K562 (cell line): ENCODE measurements around the gene TIPARP. TPM values are rescaled to one million over a fixed set of nuclear protein-coding genes. Genes with fewer than 3 reads are reported as not detected.

ENCODE experiments used
- BRF1 ChIP-seq: IDR thresholded peaks from 3 replicates; pipeline ENCODE4 v1.6.1; 2011; ENCODE audit warnings: borderline replicate concordance, mild to moderate bottlenecking; ENCODE audit not compliant: insufficient read length; ENCODE audit errors: extremely low read depth
- HLTF ChIP-seq: fragments of 450-650 bp; IDR thresholded peaks from 2 replicates; pipeline ENCODE4 v1.6.1; 2016
- MGA ChIP-seq: fragments of 450-650 bp; IDR thresholded peaks from 2 replicates; pipeline ENCODE4 v1.6.1; 2016; ENCODE audit warnings: mild to moderate bottlenecking, moderate library complexity
- NRF1 ChIP-seq, 2 experiments: fragments of 450-650 bp; IDR thresholded peaks in 1 of 2; conservative IDR thresholded peaks in 1 of 2; 2 replicates each; pipeline ENCODE4 v1.6.1; 2014; ENCODE audit warnings: mild to moderate bottlenecking in 2 of 2
- POLR2A ChIP-seq: fragments of 450-650 bp; conservative IDR thresholded peaks from 2 replicates; pipeline ENCODE4 v1.6.1; 2016
- POLR2AphosphoS5 ChIP-seq: IDR thresholded peaks from 2 replicates; pipeline ENCODE4 v1.6.1; 2011; ENCODE audit warnings: mild to moderate bottlenecking, low read depth, low read length, moderate library complexity; ENCODE audit not compliant: control insufficient read depth, insufficient read depth
- RFX7 ChIP-seq: fragments of 250-450 bp; sonication (Bioruptor Pico); IDR thresholded peaks from 2 replicates; pipeline ENCODE4 v1.5.1; 2021; ENCODE audit warnings: mild to moderate bottlenecking
- SMAD2 ChIP-seq: fragments of 150-350 bp; IDR thresholded peaks from 2 replicates; pipeline ENCODE4 v1.6.1; 2014; ENCODE audit warnings: low read depth, mild to moderate bottlenecking, low read length
- SMC3 ChIP-seq: conservative IDR thresholded peaks from 2 replicates; pipeline ENCODE4 v1.6.1; 2011; ENCODE audit warnings: low read depth, low read length, improper control_type of control experiment; ENCODE audit not compliant: insufficient read depth
- ZNF134 ChIP-seq: fragments of 250-450 bp; sonication (Bioruptor Pico); conservative IDR thresholded peaks from 2 replicates; pipeline ENCODE4 v1.4.0; 2020
- polyA plus RNA-seq, 8 experiments: library from polyadenylated mRNA; depleted of rRNA in 4 of 8; stranded (reverse) in 5 of 8; unstranded in 3 of 8; fragments of >200 nt; fragmentation: Nextera tagmentation in 2 of 8; fragmentation: Illumina TruSeq in 1 of 8; extraction: Ambion mirVana in 2 of 8; extraction: Trizol in 1 of 8; gene quantifications; 2 replicates each; pipeline versions ENCODE4 v1.2.1 to v1.2.3, GENCODE V29; 2011 to 2014; ENCODE audit warnings: inconsistent platforms in 1 of 8, missing spikeins in 1 of 8
- total RNA-seq, 7 experiments: library from RNA; depleted of rRNA in 6 of 7; stranded (reverse); fragments of >200 nt in 6 of 7; fragmentation: Illumina TruSeq in 2 of 7; extraction: Trizol in 2 of 7; gene quantifications; 2 replicates each; pipeline versions ENCODE4 v1.2.1 to v1.2.3, GENCODE V29; 2011 to 2021; ENCODE audit warnings: low replicate concordance in 1 of 7
- TF ChIP-seq, protein P1 (sequence below): sonication (generic); formaldehyde crosslinking; IDR thresholded peaks from 2 replicates; pipeline ENCODE4 v1.8.1; 2023; ENCODE audit warnings: mild to moderate bottlenecking, missing genetic modification reagents

Gene TIPARP
- total and polyA plus RNA-seq, 9 of the 15 experiments (the other 6 are each of a cell fraction or from before 2014, with no cell fraction given): 2.4 to 29.4 (median 15.1) TPM

GRCh38 chr3:156731813-156732212 is 57.4 kb downstream of the TIPARP start (continued):
- TF ChIP-seq MGA: no peak
- TF ChIP-seq, protein P1, sequence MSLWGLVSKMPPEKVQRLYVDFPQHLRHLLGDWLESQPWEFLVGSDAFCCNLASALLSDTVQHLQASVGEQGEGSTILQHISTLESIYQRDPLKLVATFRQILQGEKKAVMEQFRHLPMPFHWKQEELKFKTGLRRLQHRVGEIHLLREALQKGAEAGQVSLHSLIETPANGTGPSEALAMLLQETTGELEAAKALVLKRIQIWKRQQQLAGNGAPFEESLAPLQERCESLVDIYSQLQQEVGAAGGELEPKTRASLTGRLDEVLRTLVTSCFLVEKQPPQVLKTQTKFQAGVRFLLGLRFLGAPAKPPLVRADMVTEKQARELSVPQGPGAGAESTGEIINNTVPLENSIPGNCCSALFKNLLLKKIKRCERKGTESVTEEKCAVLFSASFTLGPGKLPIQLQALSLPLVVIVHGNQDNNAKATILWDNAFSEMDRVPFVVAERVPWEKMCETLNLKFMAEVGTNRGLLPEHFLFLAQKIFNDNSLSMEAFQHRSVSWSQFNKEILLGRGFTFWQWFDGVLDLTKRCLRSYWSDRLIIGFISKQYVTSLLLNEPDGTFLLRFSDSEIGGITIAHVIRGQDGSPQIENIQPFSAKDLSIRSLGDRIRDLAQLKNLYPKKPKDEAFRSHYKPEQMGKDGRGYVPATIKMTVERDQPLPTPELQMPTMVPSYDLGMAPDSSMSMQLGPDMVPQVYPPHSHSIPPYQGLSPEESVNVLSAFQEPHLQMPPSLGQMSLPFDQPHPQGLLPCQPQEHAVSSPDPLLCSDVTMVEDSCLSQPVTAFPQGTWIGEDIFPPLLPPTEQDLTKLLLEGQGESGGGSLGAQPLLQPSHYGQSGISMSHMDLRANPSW (CRISPR knock-in tag): no peak
- TF ChIP-seq BRF1: no peak
- no peak for TF ChIP-seq RFX7 (CRISPR knock-in tag)
- no peak for TF ChIP-seq NRF1 (conservative IDR thresholded peaks at IDR 0.05 in 1 of 2, IDR thresholded peaks at IDR 0.05 in 1 of 2)
- no peak for TF ChIP-seq SMAD2
- TF ChIP-seq ZNF134 (CRISPR knock-in tag): no peak
- no peak for TF ChIP-seq HLTF
- no peak for TF ChIP-seq POLR2A
- TF ChIP-seq POLR2AphosphoS5: no peak
- no peak for TF ChIP-seq SMC3
